Suprapubic skin (tissue), 4 donors: ENCODE measurements around the gene MAD1L1.

Source experiments
- POLR2A ChIP-seq, 2 donors: fragments of 450-650 bp; IDR thresholded peaks; one replicate each; pipeline ENCODE4 v1.6.1; 2017; ENCODE audit warnings: antibody characterized with exemption in 2 of 2, mild to moderate bottlenecking in 2 of 2, moderate library complexity in 2 of 2
- POLR2AphosphoS5 ChIP-seq, 3 donors: sonication (generic); formaldehyde crosslinking; IDR thresholded peaks; one replicate each; pipeline ENCODE4 v1.6.1; 2017; ENCODE audit warnings: antibody characterized with exemption in 3 of 3

GRCh38 chr7:1974290-1975101, 258.2 kb downstream of the MAD1L1 start:
- TF ChIP-seq POLR2A (IDR thresholded peaks at IDR 0.05) (no peak), POLR2AphosphoS5 (IDR thresholded peaks at IDR 0.05) (no peak)
